Esophagus squamous epithelium (tissue), 4 donors: ENCODE results near the gene SVOPL.

Experiments
- CTCF ChIP-seq, 6 experiments: fragments of 450-650 bp in 4 of 6; fragments of 200-600 bp in 2 of 6; sonication (generic) in 2 of 6; IDR thresholded peaks; one replicate each; pipeline ENCODE4 v1.5.1; 2016 to 2019; ENCODE audit warnings: antibody characterized with exemption in 6 of 6, mild to moderate bottlenecking in 4 of 6, moderate library complexity in 4 of 6
- POLR2A ChIP-seq, 4 donors: fragments of 450-650 bp; IDR thresholded peaks; one replicate each; pipeline ENCODE4 v1.6.1; 2017; ENCODE audit warnings: antibody characterized with exemption in 4 of 4, mild to moderate bottlenecking in 4 of 4, moderate library complexity in 3 of 4

GRCh38 chr7:138550337-138550736 is 150.8 kb downstream of the SVOPL start:
- TF ChIP-seq CTCF (IDR thresholded peaks at IDR 0.05) (no peak), POLR2A (IDR thresholded peaks at IDR 0.05) (no peak)
